ENCODE data around the gene SUMO1.
"Not testable (repeated sequence)": the region's sequence is repeated elsewhere in the genome, so short reads cannot be mapped to it uniquely, and the experiment has no call there.

Gene SUMO1

DNA sequence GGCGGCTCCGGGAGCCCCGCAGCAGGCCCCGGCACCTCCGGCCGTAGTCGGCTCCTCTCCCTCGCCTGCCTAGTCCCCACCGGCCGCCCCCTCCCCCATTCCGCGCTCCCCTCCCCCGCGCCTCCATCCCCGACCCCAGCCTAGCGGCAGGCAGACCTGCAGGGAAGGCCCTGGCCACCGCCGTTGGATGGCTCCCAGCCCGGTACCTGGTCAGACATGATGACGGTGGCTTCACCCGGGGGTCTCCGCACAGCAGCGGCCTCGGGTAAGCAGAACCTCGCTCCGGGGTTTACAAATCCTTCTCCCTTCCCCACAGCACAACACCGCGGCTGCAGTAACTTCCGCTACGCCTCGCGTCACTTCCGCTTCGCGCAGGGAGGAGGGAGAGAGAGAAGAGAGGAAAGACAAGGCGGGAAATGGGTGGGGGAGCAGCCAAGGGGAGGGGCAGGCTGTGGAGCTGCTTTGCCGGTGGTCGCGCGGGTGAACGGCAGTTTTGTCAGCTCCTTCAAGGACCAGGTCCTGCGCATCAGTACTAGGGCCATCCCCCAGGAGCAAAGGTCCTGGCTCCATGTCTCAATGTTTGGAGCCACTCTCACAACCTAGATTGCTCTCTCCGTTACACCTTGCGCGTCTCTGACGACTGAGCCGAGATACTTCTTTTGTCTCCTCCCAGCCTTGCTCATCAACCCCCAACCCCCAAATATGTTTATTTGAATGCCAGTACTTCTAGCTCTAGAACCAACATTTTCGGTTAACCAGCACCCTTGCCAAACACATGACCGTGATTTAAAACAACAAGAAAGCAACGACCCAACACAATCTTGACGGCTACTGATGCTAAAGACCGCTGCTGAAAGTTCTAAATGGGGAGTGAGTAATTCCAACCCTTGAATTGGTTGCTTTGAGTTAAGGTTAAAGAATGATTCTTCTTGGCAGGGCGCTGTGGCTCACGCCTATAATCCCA is at the start of gene SUMO1:
Gene SUMO1, minus strand, starts transcription at position 364 of the 964 bp plus-strand sequence. Its CDS starts 146 bp downstream, at position 218.
- DNase-seq (ENCODE audit: low spot score) (peak; percentile 91), FAIRE-seq (peak; percentile 94)

DNA sequence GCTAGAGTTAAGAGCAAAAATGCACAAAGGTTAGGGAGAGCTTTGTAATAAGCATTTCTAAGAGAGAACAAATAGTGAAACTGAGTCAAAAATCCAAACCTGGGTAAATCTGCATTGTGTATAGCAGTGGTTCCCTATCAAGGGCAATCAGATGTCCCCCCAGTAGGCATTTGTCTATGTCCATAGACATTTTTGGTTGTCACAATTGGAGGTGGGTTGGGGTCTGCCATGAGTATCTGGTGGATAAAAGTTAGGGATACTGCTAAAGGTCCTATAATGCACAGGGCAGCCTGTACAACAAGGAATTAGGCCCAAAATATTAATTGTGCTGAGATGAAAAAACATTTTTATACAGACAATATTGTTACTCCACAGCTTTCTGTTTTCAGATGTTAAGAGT is 48.2 kb upstream of the SUMO1 start:
- no peak for DNase-seq (ENCODE audit: low spot score)
- no peak for FAIRE-seq

- FAIRE-seq (no peak), DNase-seq (ENCODE audit: low spot score) (peak; percentile 29)
These were observed 40.5 kb upstream of the SUMO1 start for GRCh38 chr2:202278944-202279343.

DNA sequence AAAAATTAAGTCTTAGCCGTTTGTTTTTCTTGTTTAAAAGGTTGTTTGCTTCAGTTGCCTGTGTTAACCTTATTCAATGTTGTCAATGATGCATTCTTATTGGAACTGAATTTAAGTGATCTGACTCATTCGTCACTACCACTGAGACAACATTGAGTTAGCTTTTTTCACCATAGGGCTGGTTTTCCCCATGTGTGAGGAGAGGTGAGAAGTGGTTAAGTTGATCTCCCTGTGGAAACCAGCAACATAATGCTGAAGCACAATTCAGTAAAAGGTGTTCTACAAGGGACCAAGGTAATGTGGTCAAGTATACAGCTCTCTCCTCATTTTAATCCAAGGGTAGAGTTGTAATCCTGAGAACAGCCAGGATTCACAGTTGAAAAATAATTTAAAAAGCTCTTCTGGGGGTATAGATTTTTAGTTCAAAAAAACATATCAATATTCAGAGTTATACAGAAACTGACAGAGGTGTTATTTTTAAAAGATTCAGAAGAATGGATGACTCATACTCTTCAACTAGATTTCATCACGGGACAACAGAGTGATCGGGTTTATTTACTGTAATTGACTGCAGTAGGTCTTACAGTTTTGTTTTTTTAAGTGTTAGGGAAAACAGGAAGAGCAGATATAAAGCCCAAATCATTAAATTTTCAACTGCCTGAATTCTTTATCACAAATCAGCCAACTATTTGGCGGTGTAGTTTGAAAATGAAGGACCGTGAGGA is 39.8 kb upstream of the SUMO1 start:
- FAIRE-seq (no peak), DNase-seq (ENCODE audit: low spot score) (no peak)

DNA sequence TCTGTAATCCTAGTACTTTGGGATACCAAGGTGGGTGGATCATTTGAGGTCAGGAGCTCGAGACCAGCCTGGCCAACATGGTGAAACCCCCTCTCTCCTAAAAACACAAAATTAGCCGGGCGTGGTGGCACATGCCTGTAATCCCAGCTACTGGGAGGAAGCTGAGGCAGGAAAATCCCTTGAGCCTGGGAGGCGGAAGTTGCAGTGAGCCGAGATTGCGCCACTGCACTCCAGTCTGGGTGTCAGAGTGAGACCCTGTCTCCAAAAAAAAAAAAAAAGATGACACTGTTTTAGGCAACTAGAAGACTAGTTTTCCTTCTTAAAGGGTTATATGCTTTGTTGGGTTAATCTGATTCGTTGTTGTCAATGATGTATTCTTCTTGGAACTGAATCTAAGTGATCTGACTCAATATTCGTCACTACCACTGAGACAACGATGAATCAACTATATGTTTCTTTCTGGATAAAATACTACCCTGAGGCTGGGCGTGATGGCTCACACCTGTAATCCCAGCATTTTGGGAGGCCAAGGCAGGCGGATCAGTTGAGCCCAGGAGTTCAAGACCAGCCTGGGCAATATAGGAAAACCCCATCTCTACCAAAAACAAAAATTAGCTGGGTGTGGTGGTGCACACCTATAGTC is 37.8 kb upstream of the SUMO1 start:
- FAIRE-seq; DNase-seq (ENCODE audit: low spot score): not testable (repeated sequence)

DNA sequence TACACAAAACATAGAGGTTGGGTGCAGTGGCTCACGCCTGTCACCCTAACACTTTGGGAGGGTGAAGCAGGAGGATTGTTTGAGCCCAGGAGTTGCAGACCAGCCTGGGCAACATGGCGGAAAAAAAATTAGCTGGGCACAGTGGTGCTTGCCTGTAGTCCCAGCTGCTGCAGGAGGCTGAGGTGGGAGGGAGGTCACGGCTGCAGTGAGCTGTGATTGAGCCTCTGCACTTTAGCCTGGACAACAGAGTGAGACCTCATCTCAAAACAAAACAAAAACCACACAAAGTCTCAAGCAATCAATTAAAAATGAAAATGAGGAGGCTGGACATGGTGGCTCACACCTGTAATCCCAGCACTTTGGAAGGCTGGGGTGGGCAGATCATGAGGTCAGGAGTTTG is 32.1 kb upstream of the SUMO1 start:
- no peak for DNase-seq (ENCODE audit: low spot score)
- no peak for FAIRE-seq

DNA sequence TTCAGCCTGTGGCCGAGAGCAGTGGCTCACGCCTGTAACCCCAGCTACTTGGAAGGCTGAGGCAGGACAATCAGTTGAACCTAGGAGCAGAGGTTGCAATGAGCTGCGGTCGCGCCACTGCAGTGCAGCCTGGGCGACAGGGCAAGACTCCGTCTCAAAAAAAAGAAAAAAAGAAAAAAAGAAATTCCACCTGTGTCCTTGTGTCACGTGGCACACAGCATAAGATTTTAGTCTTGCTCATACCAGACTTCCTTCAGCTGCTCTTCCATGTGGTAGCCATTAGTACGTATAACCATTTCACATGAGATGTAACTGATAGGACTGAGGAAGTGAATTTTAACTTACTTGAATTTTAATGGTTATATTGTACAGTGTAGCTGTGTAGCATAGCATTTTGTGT is 31.2 kb upstream of the SUMO1 start:
- FAIRE-seq (no peak), DNase-seq (ENCODE audit: low spot score) (no peak)

GRCh38 chr2:202267495-202267894 is 29.1 kb upstream of the SUMO1 start:
- FAIRE-seq = no peak
- DNase-seq (ENCODE audit: low spot score) = no peak

GRCh38 chr2:202265467-202266277 is 27.3 kb upstream of the SUMO1 start, which contains the start of gene NOP58:
TSS of gene NOP58 (plus strand) at chr2:202265763. CDS start at chr2:202265942, 179 bp downstream.
- FAIRE-seq = peak; percentile 27
- DNase-seq (ENCODE audit: low spot score) = peak; percentile 96

DNA sequence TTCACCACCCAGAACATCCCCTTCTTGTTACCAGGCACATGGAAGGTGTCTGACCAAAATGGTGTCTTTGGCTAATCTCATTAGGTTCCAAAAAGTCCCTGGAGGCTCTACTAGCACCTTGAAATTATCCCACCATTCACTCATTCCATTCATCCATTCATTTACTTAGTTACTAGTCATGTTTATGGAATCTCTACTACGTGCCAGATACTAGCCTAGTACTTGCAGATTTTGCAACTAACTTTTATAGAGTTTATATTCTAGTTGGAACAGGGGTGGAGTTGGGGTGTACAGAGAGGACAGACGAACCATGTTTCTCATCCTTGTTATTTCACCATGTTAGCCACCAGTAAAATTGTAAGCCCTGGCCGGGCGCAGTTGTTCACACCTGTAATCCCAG is 23.1 kb upstream of the SUMO1 start:
- FAIRE-seq = no peak
- DNase-seq (ENCODE audit: low spot score) = no peak

GRCh38 chr2:202251494-202251893 is 13.1 kb upstream of the SUMO1 start:
- no peak for FAIRE-seq
- DNase-seq (ENCODE audit: low spot score) = no peak

DNA sequence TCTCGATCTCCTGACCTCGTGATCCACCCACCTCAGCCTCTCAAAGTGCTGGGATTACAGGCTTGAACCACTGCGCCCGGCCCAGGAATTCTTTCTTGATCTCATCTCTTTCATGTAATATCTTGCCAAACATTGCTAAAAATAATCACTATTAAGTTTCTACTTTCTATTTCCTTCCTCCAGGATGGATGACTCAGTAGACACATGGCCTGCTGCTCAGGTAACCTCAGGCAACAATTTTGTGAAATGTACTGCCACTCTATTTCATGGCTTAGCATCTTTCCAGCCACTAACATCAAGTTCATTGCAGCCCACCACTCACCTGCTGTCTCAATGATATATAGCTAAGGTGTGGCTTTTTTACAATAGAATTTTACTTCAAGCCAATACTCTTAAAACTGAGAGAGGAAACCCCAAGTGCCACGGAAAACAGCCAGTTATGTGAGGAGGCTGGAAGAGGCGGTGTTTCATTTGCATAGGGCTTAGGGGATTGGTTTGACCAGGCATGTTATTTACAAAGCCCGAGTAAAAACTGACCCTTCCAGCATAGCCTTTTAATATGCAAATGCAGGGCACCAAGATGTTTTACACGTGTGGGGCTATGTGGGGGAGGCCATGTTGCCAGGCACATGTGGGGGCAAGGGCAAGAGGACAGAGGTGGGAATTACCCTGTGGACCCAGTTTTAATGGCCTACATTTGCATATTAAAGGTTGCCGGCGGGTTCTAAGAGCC is 11.3 kb upstream of the SUMO1 start:
- DNase-seq (ENCODE audit: low spot score) = no peak
- FAIRE-seq = no peak

GRCh38 chr2:202247710-202248109 is 9.3 kb upstream of the SUMO1 start:
- DNase-seq (ENCODE audit: low spot score); FAIRE-seq: not testable (repeated sequence)

GRCh38 chr2:202237787-202238233 is 587 bp downstream of the SUMO1 start:
- DNase-seq (ENCODE audit: low spot score) = peak; percentile 39
- FAIRE-seq = no peak

DNA sequence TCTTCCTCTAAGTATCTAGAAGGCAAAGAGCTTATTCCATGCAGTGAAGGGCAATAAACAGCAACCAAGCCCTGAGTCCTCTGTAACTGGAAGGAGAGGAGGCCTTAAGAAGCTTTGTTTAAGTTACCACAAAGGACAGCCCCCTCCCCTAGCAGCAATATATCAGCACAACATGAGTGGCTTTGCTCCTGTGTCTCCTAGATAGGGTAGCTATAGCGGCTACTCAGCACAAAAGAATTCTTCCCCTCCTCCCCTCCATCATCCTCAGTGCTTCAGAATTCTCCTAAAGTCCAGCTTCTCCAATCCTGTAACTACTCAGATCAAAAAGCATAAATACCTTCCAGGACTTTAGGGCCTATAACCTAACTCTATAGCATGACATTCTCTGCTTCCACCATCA is 16.5 kb downstream of the SUMO1 start:
- peak; percentile 5 for DNase-seq (ENCODE audit: low spot score)

DNA sequence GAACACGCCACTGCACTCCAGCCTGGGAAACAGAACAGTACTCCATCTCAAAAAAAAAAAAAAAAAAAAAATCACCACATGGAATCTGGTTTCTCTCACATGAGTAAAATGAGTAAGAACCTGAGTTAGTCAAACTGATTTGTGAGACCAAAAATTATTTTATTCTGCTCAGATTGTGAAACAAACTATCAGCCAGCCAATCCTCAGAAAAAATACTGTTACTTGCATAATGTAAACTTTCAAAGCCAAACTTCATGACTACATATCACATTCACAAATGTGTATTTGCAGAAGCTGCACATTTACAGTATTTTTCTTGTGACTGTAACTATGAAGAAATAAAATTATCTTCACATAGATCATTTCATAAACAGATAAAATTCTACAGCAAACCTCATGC is 23.2 kb downstream of the SUMO1 start:
- no peak for DNase-seq (ENCODE audit: low spot score)

More for the DNA sequence above, 16.5 kb downstream of the SUMO1 start:
- FAIRE-seq = no peak

GRCh38 chr2:202208526-202208925 is 29.9 kb downstream of the SUMO1 start:
- no peak for FAIRE-seq

More for the DNA sequence above, 23.2 kb downstream of the SUMO1 start:
- no peak for FAIRE-seq

GRCh38 chr2:202204855-202205254 is 33.5 kb downstream of the SUMO1 start:
- DNase-seq (ENCODE audit: low spot score) (no peak), FAIRE-seq (no peak)

More at GRCh38 chr2:202208526-202208925, 29.9 kb downstream of the SUMO1 start:
- no peak for DNase-seq (ENCODE audit: low spot score)

- DNase-seq (ENCODE audit: low spot score) (no peak), FAIRE-seq (no peak)
These were observed 35.0 kb downstream of the SUMO1 start for GRCh38 chr2:202203348-202203747.
